Measurements from ENCODE around the gene DHRS3. TPM values are rescaled to one million over a fixed set of nuclear protein-coding genes. Genes with fewer than 3 reads are reported as not detected.

The DHRS3 gene
- total and polyA plus RNA-seq, 2 donors (not counting 1 experiment from before 2014, with no cell fraction given), result 8.4 to 36.8 TPM

DNA sequence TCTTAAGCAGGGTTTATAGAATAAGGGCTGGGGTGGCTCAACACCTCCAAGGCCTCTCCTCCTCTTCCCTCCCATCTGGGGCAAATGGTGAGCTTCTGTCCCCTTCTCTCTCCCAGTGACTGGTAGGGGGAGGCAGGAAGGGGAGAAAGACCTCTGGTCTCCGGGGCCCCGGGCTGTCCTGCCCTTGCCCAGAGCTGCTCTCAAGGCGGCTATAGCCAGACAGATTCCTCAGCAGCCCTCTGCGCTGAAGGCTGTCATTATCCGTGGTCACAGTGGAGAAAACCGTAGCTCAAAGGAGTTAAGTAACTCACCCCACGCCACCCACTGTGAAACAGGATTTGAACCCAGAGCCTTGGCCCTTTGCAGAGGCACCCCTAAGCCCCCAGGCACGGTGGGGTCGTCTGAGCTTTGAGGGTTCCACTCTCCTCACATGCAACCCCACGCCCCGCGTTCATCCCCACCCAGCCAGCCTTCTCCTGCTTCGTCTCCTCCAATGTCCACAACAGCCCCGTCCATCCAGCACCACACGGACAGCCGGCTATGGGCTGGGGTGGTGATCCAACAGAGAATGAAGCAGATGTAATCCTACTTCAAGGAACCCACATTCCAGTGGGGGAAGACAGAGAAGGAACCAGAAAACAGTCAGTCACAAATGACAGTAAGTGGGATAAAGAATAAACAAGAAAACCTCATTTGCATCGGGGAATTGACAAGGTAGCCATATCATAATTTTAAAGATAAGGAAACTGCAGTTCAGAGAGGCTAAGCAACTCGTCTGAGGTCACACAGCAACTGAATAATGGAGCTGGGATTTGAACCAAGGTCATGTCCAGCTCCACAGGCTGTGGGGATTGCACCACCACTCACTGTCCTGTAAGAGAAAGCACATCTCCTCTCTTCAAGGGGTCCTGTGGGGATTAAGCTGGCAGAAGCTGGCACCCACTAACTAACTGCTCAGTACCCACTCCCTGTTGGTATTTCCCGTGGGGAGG lies 31.8 kb downstream of the DHRS3 start:
- Histone ChIP-seq H3K4me3 (replicated peaks in 1 of 4; ENCODE audit: control extremely low read depth in 1 of 4, insufficient read depth in 1 of 4, low read depth in 3 of 4, low read length in 4 of 4) (no peak overlapping the region), H3K36me3 (ENCODE audit: control insufficient read depth, insufficient read depth, low read length) (no peaks in the 10 kb centered on the region), H3K9me3 (ENCODE audit: control insufficient read depth, insufficient read depth, low read depth, low read length) (no peaks in the 10 kb centered on the region), H3K27ac (ENCODE audit: insufficient read depth, low read length) (no peak overlapping the region), H3K9ac (ENCODE audit: insufficient read depth, low read length) (no peak overlapping the region), H3K79me2 (ENCODE audit: control insufficient read depth, insufficient read depth, low read length) (no peaks in the 10 kb centered on the region), H3K4me2 (ENCODE audit: extremely low read depth, insufficient read depth, low read length) (no peak overlapping the region), H2AFZ (ENCODE audit: low read length) (no peak overlapping the region), H4K20me1 (ENCODE audit: control insufficient read depth, extremely low read depth, insufficient read depth, low read length) (no peaks in the 10 kb centered on the region), H3K4me1 (ENCODE audit: control insufficient read depth, extremely low read depth, insufficient read depth, low read length) (no peaks in the 10 kb centered on the region), H3K27me3 (ENCODE audit: control insufficient read depth, insufficient read depth, low read length) (no peaks in the 10 kb centered on the region)
- TF ChIP-seq EZH2 (IDR thresholded peaks at IDR 0.05; ENCODE audit: low read length, missing control alignments), result no peak
- TF ChIP-seq, protein P1, sequence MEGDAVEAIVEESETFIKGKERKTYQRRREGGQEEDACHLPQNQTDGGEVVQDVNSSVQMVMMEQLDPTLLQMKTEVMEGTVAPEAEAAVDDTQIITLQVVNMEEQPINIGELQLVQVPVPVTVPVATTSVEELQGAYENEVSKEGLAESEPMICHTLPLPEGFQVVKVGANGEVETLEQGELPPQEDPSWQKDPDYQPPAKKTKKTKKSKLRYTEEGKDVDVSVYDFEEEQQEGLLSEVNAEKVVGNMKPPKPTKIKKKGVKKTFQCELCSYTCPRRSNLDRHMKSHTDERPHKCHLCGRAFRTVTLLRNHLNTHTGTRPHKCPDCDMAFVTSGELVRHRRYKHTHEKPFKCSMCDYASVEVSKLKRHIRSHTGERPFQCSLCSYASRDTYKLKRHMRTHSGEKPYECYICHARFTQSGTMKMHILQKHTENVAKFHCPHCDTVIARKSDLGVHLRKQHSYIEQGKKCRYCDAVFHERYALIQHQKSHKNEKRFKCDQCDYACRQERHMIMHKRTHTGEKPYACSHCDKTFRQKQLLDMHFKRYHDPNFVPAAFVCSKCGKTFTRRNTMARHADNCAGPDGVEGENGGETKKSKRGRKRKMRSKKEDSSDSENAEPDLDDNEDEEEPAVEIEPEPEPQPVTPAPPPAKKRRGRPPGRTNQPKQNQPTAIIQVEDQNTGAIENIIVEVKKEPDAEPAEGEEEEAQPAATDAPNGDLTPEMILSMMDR (conservative IDR thresholded peaks at IDR 0.05 in 1 of 2, IDR thresholded peaks at IDR 0.05 in 1 of 2; ENCODE audit: low read depth in 1 of 2, low read length in 2 of 2), result no peak
- DNase-seq (ENCODE audit: low read depth in 2 of 2), result no peak

DNA sequence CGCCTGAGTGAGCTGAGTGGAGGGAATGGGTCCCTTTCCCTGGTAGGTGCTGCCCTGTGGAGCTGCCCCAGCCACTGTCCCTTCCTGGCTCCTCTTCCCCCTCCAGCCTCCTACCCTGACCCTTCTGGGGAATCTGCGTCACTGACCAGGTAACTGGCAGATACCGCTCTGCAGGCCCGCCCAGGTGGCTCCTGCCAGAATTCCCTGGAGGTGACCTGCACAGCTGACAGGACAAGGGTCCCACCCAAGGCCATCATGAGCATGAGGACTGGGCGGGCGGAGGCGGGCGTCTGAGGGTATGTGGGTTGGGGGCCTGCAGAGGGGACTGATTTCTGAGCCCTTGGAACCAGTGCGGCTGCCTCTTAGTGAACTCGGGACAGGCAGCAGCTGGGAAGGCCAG lies 32.5 kb downstream of the DHRS3 start:
- Histone ChIP-seq H3K4me2 (ENCODE audit: extremely low read depth, insufficient read depth, low read length) (no peak overlapping the region), H3K36me3 (ENCODE audit: control insufficient read depth, insufficient read depth, low read length) (no peaks in the 10 kb centered on the region), H3K4me3 (replicated peaks in 1 of 4; ENCODE audit: control extremely low read depth in 1 of 4, insufficient read depth in 1 of 4, low read depth in 3 of 4, low read length in 4 of 4) (no peak overlapping the region), H3K27me3 (ENCODE audit: control insufficient read depth, insufficient read depth, low read length) (no peaks in the 10 kb centered on the region), H3K27ac (ENCODE audit: insufficient read depth, low read length) (no peak overlapping the region), H4K20me1 (ENCODE audit: control insufficient read depth, extremely low read depth, insufficient read depth, low read length) (no peaks in the 10 kb centered on the region), H3K9me3 (ENCODE audit: control insufficient read depth, insufficient read depth, low read depth, low read length) (no peaks in the 10 kb centered on the region), H3K4me1 (ENCODE audit: control insufficient read depth, extremely low read depth, insufficient read depth, low read length) (no peaks in the 10 kb centered on the region), H3K9ac (ENCODE audit: insufficient read depth, low read length) (no peak overlapping the region), H3K79me2 (ENCODE audit: control insufficient read depth, insufficient read depth, low read length) (no peaks in the 10 kb centered on the region), H2AFZ (ENCODE audit: low read length) (no peak overlapping the region)
- DNase-seq (ENCODE audit: low read depth in 2 of 2), result no peak
- TF ChIP-seq EZH2 (IDR thresholded peaks at IDR 0.05; ENCODE audit: low read length, missing control alignments), result no peak
- TF ChIP-seq, protein P1 (conservative IDR thresholded peaks at IDR 0.05 in 1 of 2, IDR thresholded peaks at IDR 0.05 in 1 of 2; ENCODE audit: low read depth in 1 of 2, low read length in 2 of 2), result no peak

DNA sequence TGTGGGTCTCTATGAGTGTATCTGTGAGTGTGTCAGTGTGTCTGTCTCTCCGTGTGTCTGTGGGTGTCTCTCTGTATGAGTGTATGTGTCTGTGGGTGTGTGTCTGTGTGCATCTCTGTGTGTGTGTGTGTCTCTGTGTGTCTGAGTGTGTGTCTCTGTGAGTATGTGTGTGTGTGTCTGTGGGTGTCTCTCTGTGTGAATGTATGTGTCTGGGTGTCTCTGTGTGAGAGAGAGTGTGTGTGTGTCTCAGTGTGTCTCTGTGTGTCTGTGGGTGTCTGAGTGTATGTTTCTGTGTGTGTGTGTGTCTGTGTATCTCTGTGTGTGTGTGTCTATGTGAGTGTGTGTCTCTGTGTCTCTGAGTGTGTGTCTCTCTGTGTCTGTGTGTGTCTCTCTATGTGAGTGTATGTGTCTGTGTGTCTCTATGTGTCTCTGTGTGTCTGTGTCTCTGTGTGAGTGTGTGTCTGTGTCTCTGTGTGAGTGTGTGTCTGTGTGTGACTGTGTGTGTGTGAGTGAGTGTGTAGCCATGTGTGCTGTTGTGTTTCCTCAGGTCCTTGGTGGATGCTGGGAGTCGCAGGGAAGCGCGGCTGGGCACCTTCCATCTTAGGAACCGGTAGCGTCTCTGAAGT lies 33.0 kb downstream of the DHRS3 start:
- Histone ChIP-seq H4K20me1 (ENCODE audit: control insufficient read depth, extremely low read depth, insufficient read depth, low read length) (no peaks in the 10 kb centered on the region), H3K9ac (ENCODE audit: insufficient read depth, low read length) (no peak overlapping the region), H3K9me3 (ENCODE audit: control insufficient read depth, insufficient read depth, low read depth, low read length) (no peaks in the 10 kb centered on the region), H3K4me3 (replicated peaks in 1 of 4; ENCODE audit: control extremely low read depth in 1 of 4, insufficient read depth in 1 of 4, low read depth in 3 of 4, low read length in 4 of 4) (no peak overlapping the region), H3K4me2 (ENCODE audit: extremely low read depth, insufficient read depth, low read length) (no peak overlapping the region), H3K27ac (ENCODE audit: insufficient read depth, low read length) (no peak overlapping the region), H3K79me2 (ENCODE audit: control insufficient read depth, insufficient read depth, low read length) (no peaks in the 10 kb centered on the region), H3K4me1 (ENCODE audit: control insufficient read depth, extremely low read depth, insufficient read depth, low read length) (no peaks in the 10 kb centered on the region), H3K36me3 (ENCODE audit: control insufficient read depth, insufficient read depth, low read length) (no peaks in the 10 kb centered on the region), H2AFZ (ENCODE audit: low read length) (no peak overlapping the region), H3K27me3 (ENCODE audit: control insufficient read depth, insufficient read depth, low read length) (no peaks in the 10 kb centered on the region)
- TF ChIP-seq, protein P1 (conservative IDR thresholded peaks at IDR 0.05 in 1 of 2, IDR thresholded peaks at IDR 0.05 in 1 of 2; ENCODE audit: low read depth in 1 of 2, low read length in 2 of 2), result no peak
- TF ChIP-seq EZH2 (IDR thresholded peaks at IDR 0.05; ENCODE audit: low read length, missing control alignments), result no peak
- DNase-seq (ENCODE audit: low read depth in 2 of 2), result no peak
